ENCODE measurements around the gene UGGT2.

Gene UGGT2, protein sequence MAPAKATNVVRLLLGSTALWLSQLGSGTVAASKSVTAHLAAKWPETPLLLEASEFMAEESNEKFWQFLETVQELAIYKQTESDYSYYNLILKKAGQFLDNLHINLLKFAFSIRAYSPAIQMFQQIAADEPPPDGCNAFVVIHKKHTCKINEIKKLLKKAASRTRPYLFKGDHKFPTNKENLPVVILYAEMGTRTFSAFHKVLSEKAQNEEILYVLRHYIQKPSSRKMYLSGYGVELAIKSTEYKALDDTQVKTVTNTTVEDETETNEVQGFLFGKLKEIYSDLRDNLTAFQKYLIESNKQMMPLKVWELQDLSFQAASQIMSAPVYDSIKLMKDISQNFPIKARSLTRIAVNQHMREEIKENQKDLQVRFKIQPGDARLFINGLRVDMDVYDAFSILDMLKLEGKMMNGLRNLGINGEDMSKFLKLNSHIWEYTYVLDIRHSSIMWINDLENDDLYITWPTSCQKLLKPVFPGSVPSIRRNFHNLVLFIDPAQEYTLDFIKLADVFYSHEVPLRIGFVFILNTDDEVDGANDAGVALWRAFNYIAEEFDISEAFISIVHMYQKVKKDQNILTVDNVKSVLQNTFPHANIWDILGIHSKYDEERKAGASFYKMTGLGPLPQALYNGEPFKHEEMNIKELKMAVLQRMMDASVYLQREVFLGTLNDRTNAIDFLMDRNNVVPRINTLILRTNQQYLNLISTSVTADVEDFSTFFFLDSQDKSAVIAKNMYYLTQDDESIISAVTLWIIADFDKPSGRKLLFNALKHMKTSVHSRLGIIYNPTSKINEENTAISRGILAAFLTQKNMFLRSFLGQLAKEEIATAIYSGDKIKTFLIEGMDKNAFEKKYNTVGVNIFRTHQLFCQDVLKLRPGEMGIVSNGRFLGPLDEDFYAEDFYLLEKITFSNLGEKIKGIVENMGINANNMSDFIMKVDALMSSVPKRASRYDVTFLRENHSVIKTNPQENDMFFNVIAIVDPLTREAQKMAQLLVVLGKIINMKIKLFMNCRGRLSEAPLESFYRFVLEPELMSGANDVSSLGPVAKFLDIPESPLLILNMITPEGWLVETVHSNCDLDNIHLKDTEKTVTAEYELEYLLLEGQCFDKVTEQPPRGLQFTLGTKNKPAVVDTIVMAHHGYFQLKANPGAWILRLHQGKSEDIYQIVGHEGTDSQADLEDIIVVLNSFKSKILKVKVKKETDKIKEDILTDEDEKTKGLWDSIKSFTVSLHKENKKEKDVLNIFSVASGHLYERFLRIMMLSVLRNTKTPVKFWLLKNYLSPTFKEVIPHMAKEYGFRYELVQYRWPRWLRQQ (N-terminal part only)

DNA sequence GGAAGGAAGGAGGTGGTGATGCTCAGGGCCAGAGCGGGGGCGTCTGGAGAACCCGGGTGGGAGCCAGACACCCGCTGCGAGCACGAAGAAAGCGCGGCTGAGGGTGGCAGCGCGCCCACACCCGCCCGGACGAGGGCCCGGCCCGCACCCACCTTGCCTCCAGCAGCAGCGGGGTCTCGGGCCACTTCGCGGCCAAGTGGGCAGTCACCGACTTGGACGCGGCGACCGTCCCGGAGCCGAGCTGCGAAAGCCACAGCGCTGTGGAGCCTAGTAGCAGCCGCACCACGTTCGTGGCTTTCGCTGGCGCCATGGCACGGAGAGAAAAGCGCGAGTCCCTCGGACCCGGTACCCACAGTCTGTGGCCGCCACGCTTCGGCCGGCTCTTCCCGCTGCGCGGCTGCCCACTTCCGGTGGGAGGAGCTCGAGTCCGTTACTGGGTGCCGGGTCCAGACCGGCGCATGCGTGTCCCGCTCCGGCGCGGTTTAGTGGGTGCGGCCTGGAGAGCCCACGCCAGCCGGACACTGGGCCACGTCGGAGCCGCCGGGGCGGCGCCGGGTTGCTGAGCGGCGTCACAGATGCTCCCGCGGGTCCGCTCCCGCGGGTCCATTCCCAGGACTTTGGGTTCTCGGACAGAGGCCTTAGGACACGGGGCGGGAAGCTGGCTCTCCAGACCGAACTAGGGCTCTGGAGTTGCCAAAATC, at the start of gene UGGT2:
UGGT2 (minus strand) TSS at position 399 of the 701 bp plus-strand sequence; CDS start at position 310, 89 bp downstream.
- TF ChIP-seq, protein P1, sequence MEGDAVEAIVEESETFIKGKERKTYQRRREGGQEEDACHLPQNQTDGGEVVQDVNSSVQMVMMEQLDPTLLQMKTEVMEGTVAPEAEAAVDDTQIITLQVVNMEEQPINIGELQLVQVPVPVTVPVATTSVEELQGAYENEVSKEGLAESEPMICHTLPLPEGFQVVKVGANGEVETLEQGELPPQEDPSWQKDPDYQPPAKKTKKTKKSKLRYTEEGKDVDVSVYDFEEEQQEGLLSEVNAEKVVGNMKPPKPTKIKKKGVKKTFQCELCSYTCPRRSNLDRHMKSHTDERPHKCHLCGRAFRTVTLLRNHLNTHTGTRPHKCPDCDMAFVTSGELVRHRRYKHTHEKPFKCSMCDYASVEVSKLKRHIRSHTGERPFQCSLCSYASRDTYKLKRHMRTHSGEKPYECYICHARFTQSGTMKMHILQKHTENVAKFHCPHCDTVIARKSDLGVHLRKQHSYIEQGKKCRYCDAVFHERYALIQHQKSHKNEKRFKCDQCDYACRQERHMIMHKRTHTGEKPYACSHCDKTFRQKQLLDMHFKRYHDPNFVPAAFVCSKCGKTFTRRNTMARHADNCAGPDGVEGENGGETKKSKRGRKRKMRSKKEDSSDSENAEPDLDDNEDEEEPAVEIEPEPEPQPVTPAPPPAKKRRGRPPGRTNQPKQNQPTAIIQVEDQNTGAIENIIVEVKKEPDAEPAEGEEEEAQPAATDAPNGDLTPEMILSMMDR (IDR thresholded peaks at IDR 0.05), result no peak

DNA sequence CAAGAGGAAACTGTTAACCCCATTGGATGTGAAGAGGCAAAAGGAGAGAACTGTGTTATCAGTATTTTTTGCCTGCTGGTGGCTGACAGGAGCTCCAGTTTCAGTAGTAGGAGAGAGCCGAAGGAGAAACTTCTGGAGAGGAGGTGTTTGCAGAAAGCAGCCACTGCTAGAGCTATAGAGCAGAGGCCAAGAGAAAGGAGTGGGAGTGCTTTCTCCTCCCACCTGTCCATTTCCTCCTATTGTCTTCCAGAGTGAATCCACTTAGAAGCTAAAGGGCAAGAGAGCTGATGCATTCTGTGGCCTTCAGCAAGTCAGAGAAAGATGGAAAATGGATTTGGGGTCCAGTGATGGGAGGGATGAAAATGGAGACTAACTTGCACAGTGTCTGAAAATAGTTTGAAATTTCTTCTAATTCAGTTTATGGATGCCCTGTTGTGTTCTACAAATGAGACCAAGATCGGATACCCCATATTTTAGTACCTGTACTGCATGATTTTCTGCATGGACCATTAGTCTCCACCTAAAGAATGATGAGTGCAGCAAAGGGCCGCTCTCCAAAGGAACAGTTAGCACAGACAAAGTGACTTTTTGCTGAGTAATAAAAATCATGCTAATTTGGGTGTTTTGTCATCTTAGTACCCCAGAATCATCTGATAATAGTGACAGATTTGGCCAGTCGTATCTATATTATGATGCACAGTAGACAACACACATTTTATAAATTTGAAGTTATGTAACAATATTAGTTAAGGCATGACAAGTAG, 47.4 kb upstream of the UGGT2 start:
- TF ChIP-seq, protein P1 (IDR thresholded peaks at IDR 0.05), result no peak

DNA sequence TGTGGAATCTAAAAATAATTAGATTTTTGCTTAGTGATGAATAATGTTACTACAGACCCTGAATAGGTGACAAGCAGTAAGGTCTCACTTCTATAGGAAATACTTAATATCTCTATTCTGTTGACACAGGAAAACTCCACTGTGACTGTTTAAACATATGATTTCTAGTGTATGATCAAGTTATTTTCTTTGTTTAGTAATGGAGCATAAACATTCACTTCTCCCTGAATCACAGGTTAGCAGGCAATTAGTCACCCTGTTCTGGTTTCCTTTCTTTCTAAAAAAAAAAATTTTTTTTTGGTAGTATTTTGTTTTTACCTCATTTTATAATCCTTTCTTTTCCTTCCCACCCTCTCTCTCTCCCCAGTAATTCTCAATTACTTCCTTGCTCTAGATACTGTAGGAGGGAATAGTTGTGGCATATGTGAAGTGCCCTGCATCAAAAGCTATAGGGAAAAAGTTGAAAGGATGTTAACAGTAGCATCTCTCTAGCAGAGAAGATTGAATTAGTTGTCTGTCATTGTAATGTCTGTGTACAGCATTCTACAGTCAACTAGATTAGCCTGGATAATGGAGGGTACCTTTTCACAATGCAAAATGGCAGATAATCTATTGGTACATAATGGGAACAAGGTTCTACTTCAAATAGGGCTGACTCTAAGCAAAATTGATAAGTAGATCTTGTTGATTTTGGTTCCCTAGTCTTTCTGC, 40.2 kb upstream of the UGGT2 start:
- TF ChIP-seq, protein P1 (IDR thresholded peaks at IDR 0.05), result no peak

DNA sequence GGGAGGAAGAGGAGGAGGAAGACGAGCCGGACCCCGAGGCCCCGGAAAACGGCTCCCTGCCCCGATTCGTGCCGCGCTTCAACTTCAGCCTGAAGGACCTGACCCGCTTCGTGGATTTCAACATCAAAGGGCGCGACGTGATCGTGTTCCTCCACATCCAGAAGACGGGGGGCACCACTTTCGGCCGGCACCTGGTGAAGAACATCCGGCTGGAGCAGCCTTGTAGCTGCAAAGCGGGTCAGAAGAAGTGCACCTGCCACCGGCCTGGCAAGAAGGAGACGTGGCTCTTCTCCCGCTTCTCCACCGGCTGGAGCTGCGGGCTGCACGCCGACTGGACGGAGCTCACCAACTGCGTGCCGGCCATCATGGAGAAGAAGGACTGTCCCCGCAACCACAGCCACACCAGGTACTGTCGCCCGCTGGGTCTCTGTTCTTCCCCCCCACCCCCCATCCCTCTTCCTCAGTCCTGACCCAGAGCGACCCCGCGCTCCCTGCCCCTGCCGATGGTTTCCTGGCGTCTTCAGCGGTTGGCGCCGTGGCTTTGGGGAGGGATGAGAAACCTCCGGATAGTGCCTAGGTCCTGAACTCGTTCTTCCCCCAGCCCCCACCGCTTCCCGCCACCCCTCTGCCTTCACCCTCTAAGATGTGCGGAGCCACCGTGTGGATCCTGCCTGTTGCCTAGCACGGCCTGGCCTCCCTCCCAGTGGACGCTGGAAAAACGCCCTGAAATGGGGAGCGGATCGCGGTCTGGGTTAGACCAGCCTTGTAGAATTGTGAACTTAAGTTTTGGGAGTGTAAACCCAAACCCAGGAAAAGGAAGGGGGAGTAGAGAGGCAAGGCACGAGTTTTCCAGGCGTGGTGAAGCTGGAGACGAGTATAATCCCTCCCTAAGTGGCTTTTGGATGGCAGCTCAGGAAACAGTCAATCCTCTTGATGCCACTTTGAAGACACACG, 38.2 kb upstream of the UGGT2 start:
- TF ChIP-seq, protein P1 (IDR thresholded peaks at IDR 0.05), result no peak

DNA sequence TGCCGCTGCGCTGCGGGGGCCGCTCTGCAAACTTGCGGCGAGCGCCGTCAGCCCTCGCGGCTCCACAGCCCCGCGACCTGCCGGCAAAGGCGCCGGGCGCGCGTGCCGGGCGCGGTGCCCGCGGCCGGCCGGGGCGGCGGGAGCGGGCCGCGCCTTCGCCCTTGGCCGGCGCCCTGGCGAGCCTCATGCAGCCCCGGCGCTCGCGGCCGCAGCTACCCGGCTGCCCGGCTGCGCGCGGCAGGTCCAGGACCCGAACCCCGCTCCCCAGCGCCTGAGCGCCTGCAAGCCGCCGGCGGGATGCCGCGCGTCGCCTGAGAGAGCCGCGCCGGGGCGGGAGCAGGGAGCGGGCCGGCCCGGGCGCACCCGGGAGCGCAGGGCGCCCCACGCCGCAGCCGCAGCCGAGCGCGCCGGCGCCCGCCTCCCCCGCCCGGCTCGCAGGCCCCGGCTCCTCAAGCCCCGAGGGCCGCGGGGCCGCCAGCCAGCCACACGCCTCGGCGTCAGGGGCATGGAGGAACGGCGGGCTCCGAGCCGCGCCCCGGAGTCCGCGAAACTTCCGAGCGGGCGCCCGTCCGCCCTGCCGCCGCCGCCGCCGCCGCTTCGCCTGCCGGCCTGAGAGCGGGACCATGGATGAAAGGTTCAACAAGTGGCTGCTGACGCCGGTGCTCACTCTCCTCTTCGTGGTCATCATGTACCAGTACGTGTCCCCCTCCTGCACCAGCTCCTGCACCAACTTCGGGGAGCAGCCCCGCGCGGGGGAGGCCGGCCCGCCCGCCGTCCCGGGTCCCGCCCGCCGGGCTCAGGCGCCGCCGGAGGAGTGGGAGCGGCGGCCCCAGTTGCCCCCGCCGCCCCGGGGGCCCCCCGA, 37.3 kb upstream of the UGGT2 start:
- TF ChIP-seq, protein P1 (IDR thresholded peaks at IDR 0.05), result no peak
